ENCODE results near the gene AXIN2.

DNA sequence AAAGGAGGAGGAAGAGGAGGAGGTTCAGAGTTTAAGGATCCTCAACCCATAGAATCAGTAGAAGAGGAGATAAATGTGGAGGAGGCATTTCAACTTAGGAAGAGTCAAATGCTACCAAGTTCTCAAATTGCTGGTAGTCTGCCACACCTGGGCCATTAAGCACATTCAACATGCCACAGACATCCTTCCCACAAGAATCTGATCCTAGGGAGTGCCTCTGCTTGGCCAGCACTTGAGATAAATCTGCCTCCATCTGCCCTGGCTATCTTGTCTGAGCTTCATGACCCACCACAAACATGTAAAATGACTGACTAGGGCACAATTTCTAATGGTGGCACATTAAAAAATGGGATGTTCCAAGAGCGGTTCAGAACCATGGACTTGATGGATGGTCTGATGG, 37.3 kb upstream of the AXIN2 start:
- TF ChIP-seq POLR2AphosphoS5 (IDR thresholded peaks at IDR 0.05; ENCODE audit: low read depth, low read length) = no peak
- TF ChIP-seq, protein P1, sequence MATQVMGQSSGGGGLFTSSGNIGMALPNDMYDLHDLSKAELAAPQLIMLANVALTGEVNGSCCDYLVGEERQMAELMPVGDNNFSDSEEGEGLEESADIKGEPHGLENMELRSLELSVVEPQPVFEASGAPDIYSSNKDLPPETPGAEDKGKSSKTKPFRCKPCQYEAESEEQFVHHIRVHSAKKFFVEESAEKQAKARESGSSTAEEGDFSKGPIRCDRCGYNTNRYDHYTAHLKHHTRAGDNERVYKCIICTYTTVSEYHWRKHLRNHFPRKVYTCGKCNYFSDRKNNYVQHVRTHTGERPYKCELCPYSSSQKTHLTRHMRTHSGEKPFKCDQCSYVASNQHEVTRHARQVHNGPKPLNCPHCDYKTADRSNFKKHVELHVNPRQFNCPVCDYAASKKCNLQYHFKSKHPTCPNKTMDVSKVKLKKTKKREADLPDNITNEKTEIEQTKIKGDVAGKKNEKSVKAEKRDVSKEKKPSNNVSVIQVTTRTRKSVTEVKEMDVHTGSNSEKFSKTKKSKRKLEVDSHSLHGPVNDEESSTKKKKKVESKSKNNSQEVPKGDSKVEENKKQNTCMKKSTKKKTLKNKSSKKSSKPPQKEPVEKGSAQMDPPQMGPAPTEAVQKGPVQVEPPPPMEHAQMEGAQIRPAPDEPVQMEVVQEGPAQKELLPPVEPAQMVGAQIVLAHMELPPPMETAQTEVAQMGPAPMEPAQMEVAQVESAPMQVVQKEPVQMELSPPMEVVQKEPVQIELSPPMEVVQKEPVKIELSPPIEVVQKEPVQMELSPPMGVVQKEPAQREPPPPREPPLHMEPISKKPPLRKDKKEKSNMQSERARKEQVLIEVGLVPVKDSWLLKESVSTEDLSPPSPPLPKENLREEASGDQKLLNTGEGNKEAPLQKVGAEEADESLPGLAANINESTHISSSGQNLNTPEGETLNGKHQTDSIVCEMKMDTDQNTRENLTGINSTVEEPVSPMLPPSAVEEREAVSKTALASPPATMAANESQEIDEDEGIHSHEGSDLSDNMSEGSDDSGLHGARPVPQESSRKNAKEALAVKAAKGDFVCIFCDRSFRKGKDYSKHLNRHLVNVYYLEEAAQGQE (IDR thresholded peaks at IDR 0.05; ENCODE audit: insufficient read depth in 1 of 2, low read depth in 2 of 2, low read length in 1 of 2) = no peak
